ELR (cell line): ENCODE data around the gene FCAMR.
A peak's percentile ranks its signal among the peaks of the same experiment; 100 is the strongest.

Source experiments
- DNase-seq: peaks from one replicate; pipeline ENCODE4 v3.0.0-alpha.2; 2015; ENCODE audit warnings: low read depth

Gene FCAMR

DNA sequence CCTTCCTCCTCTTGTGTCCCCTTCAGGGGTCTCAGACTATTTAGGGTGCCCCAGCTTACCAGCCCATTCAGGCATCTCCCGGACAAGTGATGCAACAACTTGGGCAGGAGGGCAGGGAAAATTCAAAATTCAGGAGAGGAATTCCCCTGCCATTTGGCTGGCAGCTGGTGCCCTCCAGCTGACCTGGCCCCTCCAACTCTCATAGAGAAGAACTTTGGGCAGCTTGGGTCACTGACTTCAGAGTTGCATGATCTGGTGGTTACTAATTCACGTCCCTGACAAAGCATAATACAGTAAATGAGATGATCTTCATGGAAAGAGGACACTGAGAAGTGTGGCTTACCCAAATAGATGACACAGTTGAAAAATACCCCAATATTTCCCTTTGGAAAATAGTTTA, at the start of gene FCAMR:
TSS of gene FCAMR (minus strand) at position 15 of the 400 bp plus-strand sequence. CDS start 335 bp downstream, outside the sequence.
- no peak for DNase-seq

- DNase-seq = no peak
These were observed 49.4 kb upstream of the FCAMR start for GRCh38 chr1:207019661-207020060.

GRCh38 chr1:207019161-207019560, 48.9 kb upstream of the FCAMR start:
- no peak for DNase-seq

DNA sequence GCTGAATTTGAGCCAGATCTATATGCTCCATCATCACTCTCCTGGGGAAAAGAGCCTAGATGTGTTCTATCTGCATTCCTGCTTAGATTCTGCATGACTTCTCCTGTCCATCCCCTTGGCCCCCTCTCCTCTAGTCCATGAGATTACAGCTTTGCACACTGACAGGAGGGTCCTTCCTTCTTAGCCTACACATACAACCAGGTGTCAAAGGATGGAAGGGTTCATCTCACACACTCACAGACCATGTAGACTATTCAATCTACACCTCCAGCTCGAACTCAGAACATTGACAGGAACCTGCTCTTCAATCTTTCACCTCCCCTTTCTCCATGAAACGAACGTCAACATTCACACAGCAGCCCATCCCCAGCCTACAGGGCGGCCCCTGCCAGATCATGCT, 48.4 kb upstream of the FCAMR start:
- no peak for DNase-seq

DNA sequence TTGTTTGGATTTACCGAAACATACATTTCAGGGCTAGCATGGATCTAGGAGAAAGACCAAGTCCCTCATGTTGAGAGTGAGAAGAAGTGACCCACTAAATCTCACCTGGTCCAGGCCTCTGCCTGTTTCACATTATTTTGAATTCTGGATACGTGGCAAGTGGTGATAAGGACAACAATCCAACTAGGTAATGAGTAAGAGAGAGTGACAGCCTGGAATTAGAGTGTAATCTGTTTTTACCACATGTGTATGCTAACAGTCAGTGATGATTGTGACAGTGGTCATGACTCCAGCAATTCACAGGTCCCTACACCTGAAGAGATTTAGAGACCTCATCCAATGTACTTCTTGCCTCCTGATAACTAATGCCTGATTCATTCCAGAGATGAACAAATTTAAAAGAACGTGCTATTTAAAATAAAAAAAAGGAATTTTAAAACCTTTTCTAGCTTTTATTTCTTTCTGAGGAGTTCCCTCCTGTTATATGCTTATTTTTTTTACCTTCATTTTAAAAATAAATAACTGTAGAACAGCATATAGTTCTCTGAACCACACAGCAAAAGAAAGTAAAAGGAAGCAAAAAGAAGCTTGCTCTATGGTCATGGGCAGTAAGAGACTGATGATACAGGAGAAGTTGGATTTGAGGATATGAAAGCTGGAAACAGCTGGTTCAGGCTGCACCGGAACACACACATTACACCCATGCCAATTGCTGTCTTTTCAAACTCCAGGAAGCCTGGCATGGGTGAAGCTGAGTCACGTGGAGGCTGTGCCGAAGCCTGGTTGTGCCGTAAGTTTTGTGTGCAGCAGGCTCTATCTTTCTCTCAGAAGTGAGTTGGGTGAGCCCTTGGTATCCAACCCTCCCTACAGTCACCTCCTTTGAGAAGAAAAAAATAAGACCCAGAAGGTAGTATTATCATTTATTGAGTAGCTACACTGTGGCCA, 47.6 kb upstream of the FCAMR start:
- no peak for DNase-seq

DNA sequence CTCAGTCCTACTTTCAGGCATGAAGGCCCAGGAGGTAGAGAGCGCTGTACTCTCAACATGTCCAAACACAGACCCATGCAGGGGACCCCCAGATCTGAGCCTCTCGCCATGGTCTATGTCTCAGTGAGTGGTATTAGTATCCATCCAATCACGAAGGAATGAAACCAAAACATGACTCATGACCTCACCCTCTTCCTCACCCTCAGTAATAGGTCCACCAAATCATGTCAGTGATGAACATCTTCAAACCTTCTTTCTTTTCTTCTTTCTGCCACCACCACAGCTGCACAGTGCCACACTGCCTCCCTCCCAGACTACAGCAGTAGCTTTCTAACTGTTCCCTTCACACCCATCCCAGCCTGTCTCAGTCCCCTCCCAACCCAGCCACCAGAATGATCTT, 45.5 kb upstream of the FCAMR start:
- DNase-seq = peak; percentile 19

GRCh38 chr1:207014728-207015127, 44.5 kb upstream of the FCAMR start:
- no peak for DNase-seq

- no peak for DNase-seq
These were observed 43.2 kb upstream of the FCAMR start for GRCh38 chr1:207013321-207014085.

DNA sequence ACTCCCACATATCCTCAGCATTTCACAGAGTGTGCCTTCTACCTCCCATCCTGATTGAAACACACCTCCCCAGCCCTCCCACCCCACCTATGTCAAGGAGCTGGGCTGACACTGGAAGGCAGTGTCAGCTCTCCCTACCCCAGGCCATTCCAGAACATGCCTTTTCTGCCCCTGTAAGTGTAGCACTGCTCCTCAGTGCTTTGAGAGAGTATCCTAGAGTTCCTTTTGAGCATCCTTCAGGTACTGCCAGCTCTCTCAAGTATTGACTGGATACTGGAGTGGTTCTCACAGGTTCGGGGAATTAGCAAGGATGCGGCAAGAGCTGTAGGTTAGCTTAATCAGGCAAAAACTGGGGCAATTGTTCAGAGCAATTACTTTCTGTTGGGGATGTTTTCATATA, 40.5 kb upstream of the FCAMR start:
- no peak for DNase-seq

DNA sequence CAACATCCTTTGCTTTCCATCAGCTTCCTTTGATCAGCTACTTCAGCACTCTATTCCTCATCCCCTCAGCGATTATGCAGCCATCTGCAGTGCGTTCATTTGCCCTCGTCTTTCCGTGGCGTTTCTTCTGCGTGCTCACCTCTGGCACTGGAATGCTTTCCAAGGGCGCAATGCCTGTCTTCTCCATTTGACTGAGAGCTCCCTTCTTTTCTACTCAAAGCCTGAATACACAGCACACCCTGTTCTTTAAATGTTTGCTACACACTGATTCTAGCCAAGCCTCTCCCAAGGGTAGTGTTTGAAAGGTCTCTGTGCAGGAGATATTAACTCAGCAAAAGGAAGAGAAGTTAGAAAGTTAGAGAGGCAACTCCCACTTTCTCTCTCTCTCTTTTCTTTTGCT, 39.7 kb upstream of the FCAMR start:
- DNase-seq = no peak

DNA sequence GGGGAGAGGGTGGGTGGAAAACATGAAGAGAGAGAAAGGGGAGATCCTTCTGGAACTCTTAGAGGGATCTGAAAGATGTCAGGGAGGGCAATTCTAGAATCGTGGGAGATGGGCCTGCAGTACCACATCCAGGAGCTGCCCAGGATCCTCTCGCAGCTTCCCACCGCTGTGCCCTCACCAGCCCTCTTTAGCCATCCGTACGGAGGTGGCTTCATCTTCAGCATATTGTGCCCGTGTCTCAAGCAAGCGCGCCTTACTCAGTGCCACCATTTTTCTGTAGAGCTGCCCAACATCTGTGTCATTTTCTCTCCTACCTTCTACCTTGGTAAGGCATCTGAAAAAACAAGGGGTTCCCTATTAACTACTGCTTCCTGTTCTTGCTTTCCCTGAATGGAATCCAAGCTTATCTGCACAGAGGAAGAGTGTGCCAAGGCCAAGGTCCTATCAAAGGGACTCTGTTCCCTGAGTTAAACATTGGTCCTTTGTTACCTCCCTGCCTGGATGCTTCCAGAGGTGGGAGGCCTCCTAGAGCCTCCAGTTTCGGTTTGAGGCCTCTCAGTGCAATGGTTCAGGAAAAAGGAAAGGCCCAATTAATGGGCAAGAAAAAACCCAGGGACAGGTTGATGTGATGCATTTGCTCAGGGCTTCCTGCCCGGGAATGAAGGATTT, 39.1 kb upstream of the FCAMR start:
- DNase-seq = no peak

GRCh38 chr1:207007352-207008033, 37.2 kb upstream of the FCAMR start:
- DNase-seq = peak; percentile 98

- DNase-seq = no peak
These were observed 36.7 kb upstream of the FCAMR start for GRCh38 chr1:207006914-207007313.

GRCh38 chr1:207006083-207006482, 35.8 kb upstream of the FCAMR start:
- DNase-seq = no peak

DNA sequence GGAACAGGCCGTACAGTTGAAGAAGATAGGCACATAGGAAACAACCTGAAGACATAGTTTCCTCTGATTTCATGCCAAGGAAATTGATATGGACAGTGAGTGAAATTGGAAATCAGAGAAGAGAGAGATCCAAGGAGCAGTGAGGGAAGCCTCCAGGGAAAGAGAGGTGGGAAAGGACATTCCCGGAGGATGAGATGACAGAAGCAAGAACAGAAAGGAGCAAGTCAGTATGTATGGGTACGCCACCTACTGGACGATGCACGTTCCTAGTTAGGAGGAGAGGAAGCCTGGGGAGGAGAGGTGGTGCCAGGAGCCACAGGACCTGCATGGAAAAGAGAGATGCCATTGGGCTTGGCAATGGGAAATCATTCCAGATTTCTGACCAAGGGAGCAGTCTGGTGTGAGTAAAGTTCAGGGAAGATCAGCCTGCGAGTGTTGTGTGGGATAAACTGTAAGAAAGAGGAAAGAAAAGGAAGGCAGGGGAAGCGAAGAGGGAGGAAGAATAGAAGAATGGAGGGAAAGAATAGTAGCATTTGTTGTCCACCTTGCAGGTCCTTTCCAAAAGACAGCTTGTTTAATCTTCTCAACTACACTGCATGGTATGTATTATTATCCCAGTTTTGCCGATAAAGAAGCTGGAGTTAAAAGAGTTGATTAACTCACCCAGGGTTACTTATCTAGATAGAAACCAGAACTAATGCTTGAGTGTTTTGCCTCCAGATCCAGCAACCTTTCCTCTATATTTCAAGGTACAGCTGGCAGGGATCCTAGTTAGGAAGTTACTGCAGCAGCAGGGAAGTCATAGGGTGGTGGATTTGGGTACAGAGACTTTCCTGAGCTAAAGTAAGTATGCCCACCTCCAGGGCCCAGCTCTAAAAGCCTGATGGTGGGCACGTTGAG, 34.9 kb upstream of the FCAMR start:
- DNase-seq = peak; percentile 89

- DNase-seq = no peak
These were observed 33.0 kb upstream of the FCAMR start for GRCh38 chr1:207003210-207003609.

DNA sequence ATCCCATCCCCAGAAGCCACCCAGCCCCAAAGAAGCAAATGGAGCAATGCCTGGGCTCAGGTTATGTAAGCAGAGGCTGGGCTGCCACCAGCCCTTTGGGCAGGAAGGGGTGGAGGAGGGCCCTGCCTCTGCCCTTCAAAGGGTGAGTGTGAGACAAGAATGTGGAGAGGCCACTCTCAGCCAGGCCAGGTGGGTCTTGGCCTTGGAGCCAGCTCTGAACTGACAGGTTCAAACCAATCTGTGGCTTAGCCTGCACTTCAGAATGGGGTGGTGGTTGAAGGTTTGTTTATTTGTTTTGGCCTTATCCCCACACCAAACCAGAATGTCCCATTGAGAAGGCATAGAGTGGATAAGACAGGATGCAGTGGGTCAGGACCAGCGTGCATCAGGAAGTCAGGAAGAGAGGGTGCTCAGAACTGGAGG, 32.5 kb upstream of the FCAMR start:
- DNase-seq = no peak

GRCh38 chr1:207001492-207002245, 31.4 kb upstream of the FCAMR start:
- DNase-seq = no peak

- DNase-seq = no peak
These were observed 30.5 kb upstream of the FCAMR start for GRCh38 chr1:207000651-207001291.

DNA sequence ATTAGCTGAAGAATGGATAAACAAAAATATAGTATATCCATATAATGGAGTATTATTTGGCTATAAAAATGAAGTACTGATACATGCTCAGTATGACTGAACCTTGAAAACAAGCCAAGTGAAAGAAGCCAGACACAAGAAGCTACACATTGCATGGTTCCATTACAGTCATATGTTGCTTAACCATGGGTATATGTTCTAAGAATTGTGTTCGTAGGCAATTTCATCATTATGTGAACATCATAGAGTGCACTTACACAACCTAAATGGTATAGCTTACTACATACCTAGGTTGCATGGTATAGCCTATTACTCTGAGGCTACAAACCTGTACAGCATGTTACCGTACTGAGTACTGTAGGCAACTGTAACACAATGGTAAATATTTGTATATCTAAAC, 28.6 kb upstream of the FCAMR start:
- no peak for DNase-seq
